ENCODE data around the gene MOCS1.

DNA sequence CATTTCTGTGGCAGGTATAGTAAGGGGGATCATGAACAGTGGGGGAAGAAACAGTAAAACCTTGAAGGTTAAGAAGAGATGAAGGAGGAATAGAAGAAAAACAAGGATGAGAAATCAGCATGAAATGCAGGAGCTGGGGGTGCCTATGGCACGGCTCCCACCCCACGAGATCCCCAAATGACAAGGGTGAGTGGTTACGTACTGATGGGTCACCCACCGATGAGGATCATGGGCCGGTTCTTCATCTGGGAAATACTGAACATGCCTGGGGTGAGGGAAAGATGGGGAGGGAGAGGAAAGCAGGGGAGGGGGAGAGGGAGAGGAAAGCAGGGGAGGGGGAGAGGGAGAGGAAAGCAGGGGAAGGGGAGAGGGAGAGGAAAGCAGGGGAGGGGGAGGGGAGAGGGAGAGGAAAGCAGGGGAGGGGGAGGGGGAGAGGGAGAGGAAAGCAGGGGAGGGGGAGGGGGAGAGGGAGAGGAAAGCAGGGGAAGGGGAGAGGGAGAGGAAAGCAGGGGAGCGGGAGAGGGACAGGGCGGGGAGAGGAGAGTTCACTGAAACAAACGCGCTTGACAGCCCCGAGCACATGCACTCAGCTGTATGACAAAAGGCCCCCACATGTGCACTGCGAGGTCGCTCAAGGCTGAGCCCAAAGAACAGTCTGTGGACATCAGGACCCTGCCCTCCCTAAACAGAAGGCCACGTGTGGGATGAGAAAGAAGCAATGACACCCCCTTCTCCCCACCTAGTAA, 25.3 kb downstream of the MOCS1 start:
- TF ChIP-seq EZH2phosphoT487 (IDR thresholded peaks at IDR 0.05): no peak
- TF ChIP-seq, protein P1, sequence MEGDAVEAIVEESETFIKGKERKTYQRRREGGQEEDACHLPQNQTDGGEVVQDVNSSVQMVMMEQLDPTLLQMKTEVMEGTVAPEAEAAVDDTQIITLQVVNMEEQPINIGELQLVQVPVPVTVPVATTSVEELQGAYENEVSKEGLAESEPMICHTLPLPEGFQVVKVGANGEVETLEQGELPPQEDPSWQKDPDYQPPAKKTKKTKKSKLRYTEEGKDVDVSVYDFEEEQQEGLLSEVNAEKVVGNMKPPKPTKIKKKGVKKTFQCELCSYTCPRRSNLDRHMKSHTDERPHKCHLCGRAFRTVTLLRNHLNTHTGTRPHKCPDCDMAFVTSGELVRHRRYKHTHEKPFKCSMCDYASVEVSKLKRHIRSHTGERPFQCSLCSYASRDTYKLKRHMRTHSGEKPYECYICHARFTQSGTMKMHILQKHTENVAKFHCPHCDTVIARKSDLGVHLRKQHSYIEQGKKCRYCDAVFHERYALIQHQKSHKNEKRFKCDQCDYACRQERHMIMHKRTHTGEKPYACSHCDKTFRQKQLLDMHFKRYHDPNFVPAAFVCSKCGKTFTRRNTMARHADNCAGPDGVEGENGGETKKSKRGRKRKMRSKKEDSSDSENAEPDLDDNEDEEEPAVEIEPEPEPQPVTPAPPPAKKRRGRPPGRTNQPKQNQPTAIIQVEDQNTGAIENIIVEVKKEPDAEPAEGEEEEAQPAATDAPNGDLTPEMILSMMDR (IDR thresholded peaks at IDR 0.05): no peak
- no peak for TF ChIP-seq EZH2 (IDR thresholded peaks at IDR 0.05)
